OCI-LY3 (cell line): ENCODE data around the gene LOXHD1.
A peak's percentile ranks its signal among the peaks of the same experiment; 100 is the strongest.

Source experiments
- H2AFZ ChIP-seq: fragments of 200-600, 300-600 bp; shearing (Covaris generic); 2 replicates; pipeline ENCODE4 v1.6.0; 2014; ENCODE audit warnings: antibody characterized with exemption, low read depth, low read length
- H3K27ac ChIP-seq: fragments of 200-600, 300-600 bp; sonication (generic); 2 replicates; pipeline ENCODE4 v1.5.1; 2014; ENCODE audit warnings: mild to moderate bottlenecking, low read length, moderate library complexity, mixed read lengths
- H3K27me3 ChIP-seq: fragments of 200-600, 300-600 bp; sonication (generic); 2 replicates; pipeline ENCODE4 v1.6.1; 2014; ENCODE audit warnings: low read depth, low read length, mixed read lengths
- H3K36me3 ChIP-seq: fragments of 200-600, 300-600 bp; sonication (generic); replicated peaks from 2 replicates; pipeline ENCODE3; 2014; ENCODE audit warnings: low read depth, low read length, mixed read lengths
- H3K4me1 ChIP-seq: fragments of 300-600, 200-600 bp; sonication (generic); 2 replicates; pipeline ENCODE4 v1.6.1; 2014; ENCODE audit warnings: low read length, mixed read lengths
- H3K4me2 ChIP-seq: fragments of 200-600, 300-600 bp; sonication (generic); 2 replicates; pipeline ENCODE4 v1.6.1; 2014; ENCODE audit warnings: low read length, mixed read lengths
- H3K4me3 ChIP-seq: fragments of 300-600, 200-600 bp; sonication (generic); 2 replicates; pipeline ENCODE4 v1.5.1; 2014; ENCODE audit warnings: antibody characterized with exemption, mild to moderate bottlenecking, low read length, moderate library complexity
- H3K79me2 ChIP-seq: fragments of 300-600, 200-600 bp; shearing (Covaris generic); 2 replicates; pipeline ENCODE4 v1.6.1; 2014; ENCODE audit warnings: mild to moderate bottlenecking, low read length, mixed read lengths
- H3K9ac ChIP-seq: fragments of 300-600, 200-600 bp; shearing (Covaris generic); 2 replicates; pipeline ENCODE4 v1.6.0; 2014; ENCODE audit warnings: mild to moderate bottlenecking, low read length, moderate library complexity
- H3K9me3 ChIP-seq: fragments of 200-600, 300-600 bp; shearing (Covaris generic); 2 replicates; pipeline ENCODE4 v1.6.1; 2014; ENCODE audit warnings: low read length, mixed read lengths; ENCODE audit not compliant: insufficient read depth
- H4K20me1 ChIP-seq: fragments of 200-600, 300-600 bp; sonication (generic); 2 replicates; pipeline ENCODE4 v1.6.1; 2016; ENCODE audit warnings: low read length, mixed read lengths; ENCODE audit not compliant: insufficient read depth
- EZH2phosphoT487 ChIP-seq: fragments of 200-600 bp; shearing (Covaris generic); IDR thresholded peaks from 2 replicates; pipeline ENCODE4 v1.6.1; 2018; ENCODE audit warnings: antibody characterized with exemption, mixed run types, low read depth
- TF ChIP-seq, protein P1 (sequence below): fragments of 200-600, 300-600 bp; sonication (generic); IDR thresholded peaks from 2 replicates; pipeline ENCODE4 v1.5.1; 2014; ENCODE audit warnings: antibody characterized with exemption, low read length, low read depth

LOXHD1 gene

DNA sequence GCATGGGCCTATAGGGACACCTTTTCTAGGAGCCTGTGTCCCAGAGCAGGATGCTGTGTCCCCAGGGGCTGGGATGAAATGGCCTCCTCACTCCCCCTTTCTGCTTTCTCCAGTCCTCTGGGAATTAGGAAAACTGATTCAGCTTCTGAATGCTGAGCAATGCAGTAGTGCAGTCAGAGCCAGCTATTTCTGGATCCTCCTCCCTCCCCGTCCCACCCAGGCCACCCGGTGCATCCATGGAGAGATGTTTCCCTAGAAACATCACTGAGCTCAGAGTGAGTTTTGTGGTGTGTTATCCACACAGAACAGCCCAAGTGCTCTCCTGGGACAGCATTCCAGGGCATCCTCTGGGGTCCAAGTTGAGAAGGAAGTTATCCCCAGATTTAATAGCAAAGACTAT lies 125.5 kb downstream of the LOXHD1 start:
- H3K9ac ChIP-seq, result no peak overlapping the region
- no peaks in the 10 kb centered on the region for H3K9me3 ChIP-seq
- no peak overlapping the region for H3K4me3 ChIP-seq
- H3K36me3 ChIP-seq, result no peaks in the 10 kb centered on the region
- H4K20me1 ChIP-seq, result no peaks in the 10 kb centered on the region
- H3K79me2 ChIP-seq, result no peaks in the 10 kb centered on the region
- H3K27me3 ChIP-seq, result peaks cover 33% of the 10 kb centered on the region
- no peak overlapping the region for H3K27ac ChIP-seq
- no peak overlapping the region for H2AFZ ChIP-seq
- H3K4me1 ChIP-seq, result no peaks in the 10 kb centered on the region
- TF ChIP-seq, protein P1, sequence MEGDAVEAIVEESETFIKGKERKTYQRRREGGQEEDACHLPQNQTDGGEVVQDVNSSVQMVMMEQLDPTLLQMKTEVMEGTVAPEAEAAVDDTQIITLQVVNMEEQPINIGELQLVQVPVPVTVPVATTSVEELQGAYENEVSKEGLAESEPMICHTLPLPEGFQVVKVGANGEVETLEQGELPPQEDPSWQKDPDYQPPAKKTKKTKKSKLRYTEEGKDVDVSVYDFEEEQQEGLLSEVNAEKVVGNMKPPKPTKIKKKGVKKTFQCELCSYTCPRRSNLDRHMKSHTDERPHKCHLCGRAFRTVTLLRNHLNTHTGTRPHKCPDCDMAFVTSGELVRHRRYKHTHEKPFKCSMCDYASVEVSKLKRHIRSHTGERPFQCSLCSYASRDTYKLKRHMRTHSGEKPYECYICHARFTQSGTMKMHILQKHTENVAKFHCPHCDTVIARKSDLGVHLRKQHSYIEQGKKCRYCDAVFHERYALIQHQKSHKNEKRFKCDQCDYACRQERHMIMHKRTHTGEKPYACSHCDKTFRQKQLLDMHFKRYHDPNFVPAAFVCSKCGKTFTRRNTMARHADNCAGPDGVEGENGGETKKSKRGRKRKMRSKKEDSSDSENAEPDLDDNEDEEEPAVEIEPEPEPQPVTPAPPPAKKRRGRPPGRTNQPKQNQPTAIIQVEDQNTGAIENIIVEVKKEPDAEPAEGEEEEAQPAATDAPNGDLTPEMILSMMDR, result no peak
- no peak for TF ChIP-seq EZH2phosphoT487
- H3K4me2 ChIP-seq, result no peak overlapping the region

DNA sequence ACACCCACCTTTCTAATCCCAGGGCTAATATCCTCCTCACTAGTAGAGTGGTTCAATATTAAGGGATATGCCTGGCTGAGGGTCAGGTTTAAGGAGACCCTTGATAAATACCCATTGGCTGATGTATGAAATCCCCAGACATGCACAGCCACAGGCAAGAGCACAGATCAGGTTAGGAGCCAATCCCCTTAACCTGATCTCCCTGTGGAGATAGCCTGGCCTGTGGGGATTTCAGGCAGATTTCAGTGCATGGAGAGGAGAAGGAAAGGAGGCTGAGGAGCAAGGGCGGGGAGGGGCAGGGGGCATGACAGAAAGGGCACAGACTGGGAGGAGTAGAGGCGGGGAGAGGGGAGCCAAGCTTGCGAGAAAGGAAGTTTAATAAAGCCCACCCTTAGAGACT lies 129.0 kb downstream of the LOXHD1 start:
- Histone ChIP-seq H3K4me3 (no peak overlapping the region), H3K4me2 (no peak overlapping the region), H3K27ac (no peak overlapping the region), H3K79me2 (no peaks in the 10 kb centered on the region), H3K9ac (no peak overlapping the region), H2AFZ (no peak overlapping the region), H3K9me3 (no peaks in the 10 kb centered on the region), H4K20me1 (no peaks in the 10 kb centered on the region), H3K27me3 (peaks cover 31% of the 10 kb centered on the region), H3K36me3 (no peaks in the 10 kb centered on the region), H3K4me1 (no peaks in the 10 kb centered on the region)
- TF ChIP-seq, protein P1, result no peak
- TF ChIP-seq EZH2phosphoT487, result no peak

DNA sequence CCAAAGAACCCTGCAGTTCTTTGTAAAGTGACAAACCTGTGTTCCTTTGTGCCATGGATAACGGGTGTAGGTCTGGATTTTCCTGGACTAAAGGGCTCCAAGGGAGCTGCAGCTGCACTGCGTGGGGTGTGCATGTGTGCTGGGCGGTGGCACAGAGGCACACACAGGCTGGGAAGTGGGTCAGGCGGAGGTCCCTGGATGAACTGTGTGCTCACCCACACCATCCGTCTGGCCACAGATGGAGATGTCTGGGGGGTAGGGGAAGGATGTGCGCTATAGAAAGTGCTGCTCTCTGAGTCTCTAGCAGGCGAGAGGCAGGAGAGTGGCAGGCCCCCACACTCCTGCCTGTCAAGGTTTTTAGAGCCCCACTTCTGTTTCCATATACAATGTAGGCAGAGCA lies 137.2 kb downstream of the LOXHD1 start:
- Histone ChIP-seq H3K4me3 (no peak overlapping the region), H3K27ac (no peak overlapping the region), H3K79me2 (no peaks in the 10 kb centered on the region), H3K27me3 (peaks cover 51% of the 10 kb centered on the region), H3K9ac (no peak overlapping the region), H3K4me2 (no peak overlapping the region), H3K36me3 (no peaks in the 10 kb centered on the region), H4K20me1 (no peaks in the 10 kb centered on the region), H3K4me1 (no peaks in the 10 kb centered on the region), H2AFZ (no peak overlapping the region), H3K9me3 (no peaks in the 10 kb centered on the region)
- TF ChIP-seq, protein P1, result no peak
- TF ChIP-seq EZH2phosphoT487, result no peak

DNA sequence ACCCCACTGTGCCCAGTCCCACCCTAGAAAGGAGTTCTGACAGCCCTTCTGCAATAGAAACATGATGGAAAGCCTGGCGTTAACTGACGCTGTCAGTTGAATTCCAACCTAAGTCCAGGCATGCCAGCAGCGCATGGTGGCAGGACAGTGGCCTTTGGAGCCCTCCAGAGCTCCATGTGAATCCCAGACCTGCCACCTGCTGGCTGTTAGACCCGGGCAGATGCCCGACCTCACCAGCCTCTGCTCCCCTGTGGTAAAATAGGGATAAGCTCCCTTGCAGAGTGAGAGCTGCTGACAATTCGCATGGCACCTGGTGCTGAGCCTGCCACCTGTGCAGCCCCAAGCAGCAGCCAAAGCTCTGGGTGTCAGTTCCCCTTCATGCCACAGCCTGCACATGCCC lies 138.6 kb downstream of the LOXHD1 start:
- TF ChIP-seq, protein P1, result peak; percentile 32; the same call in 1 of the 2 replicates
- no peak for TF ChIP-seq EZH2phosphoT487
- Histone ChIP-seq H3K9ac (no peak overlapping the region), H3K9me3 (no peaks in the 10 kb centered on the region), H3K27ac (no peak overlapping the region), H3K36me3 (no peaks in the 10 kb centered on the region), H3K4me1 (no peaks in the 10 kb centered on the region), H2AFZ (no peak overlapping the region), H3K27me3 (peaks cover 62% of the 10 kb centered on the region), H4K20me1 (no peaks in the 10 kb centered on the region), H3K4me3 (no peak overlapping the region), H3K4me2 (no peak overlapping the region), H3K79me2 (no peaks in the 10 kb centered on the region)
